ENCODE measurements around the gene MSRB2.

The MSRB2 gene

DNA sequence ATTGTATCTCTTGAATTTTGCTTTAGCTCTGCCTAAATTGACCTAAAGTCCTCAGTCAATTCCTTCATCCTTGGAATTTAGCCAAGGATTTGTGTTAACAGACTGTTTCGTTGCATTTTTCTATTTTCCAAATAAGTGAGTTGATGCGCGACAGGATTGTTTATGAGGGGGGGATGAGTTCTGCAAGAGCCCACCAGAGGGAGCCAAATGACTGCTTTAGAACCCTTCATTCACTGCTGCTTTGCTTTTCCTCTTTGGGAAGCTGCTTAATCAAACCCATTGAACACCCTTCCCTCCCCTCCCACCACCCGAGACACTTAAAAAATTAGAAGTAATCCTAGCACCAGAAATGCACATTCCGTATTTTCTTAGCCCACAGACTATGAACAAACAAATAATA, 63.0 kb downstream of the MSRB2 start:
- ChIA-PET CTCF (interaction anchor here (0.7 to 4.3 kb wide), 32 partner anchors 9 to 1401 kb away, joined by 3 to 65 read pairs (median 4); partner anchors contain the start of gene DNAJC1), POLR2A (no interaction called here)
- TF ChIP-seq, protein P1, sequence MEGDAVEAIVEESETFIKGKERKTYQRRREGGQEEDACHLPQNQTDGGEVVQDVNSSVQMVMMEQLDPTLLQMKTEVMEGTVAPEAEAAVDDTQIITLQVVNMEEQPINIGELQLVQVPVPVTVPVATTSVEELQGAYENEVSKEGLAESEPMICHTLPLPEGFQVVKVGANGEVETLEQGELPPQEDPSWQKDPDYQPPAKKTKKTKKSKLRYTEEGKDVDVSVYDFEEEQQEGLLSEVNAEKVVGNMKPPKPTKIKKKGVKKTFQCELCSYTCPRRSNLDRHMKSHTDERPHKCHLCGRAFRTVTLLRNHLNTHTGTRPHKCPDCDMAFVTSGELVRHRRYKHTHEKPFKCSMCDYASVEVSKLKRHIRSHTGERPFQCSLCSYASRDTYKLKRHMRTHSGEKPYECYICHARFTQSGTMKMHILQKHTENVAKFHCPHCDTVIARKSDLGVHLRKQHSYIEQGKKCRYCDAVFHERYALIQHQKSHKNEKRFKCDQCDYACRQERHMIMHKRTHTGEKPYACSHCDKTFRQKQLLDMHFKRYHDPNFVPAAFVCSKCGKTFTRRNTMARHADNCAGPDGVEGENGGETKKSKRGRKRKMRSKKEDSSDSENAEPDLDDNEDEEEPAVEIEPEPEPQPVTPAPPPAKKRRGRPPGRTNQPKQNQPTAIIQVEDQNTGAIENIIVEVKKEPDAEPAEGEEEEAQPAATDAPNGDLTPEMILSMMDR (IDR thresholded peaks at IDR 0.05; ENCODE audit: control extremely low read depth, extremely low read depth, low read depth, missing control alignments) = peak; percentile 79
- peak; percentile 79 for DNase-seq (ENCODE audit: extremely low spot score)

- ChIA-PET CTCF (interaction anchor here (1.3 kb wide), 1 partner anchor 14 kb away, joined by 4 read pairs; no protein-coding TSS in a partner anchor), POLR2A (no interaction called here)
- TF ChIP-seq, protein P1 (IDR thresholded peaks at IDR 0.05; ENCODE audit: control extremely low read depth, extremely low read depth, low read depth, missing control alignments) = no peak
- no peak for DNase-seq (ENCODE audit: extremely low spot score)
Observed at GRCh38 chr10:23171232-23171876, 76.0 kb downstream of the MSRB2 start.

Data from GM10248 (cell line).